OCI-LY3 (cell line): ENCODE data around the gene ATF6.

Experiments used
- EZH2phosphoT487 ChIP-seq: fragments of 200-600 bp; shearing (Covaris generic); IDR thresholded peaks from 2 replicates; pipeline ENCODE4 v1.6.1; 2018; ENCODE audit warnings: antibody characterized with exemption, mixed run types, low read depth
- TF ChIP-seq, protein P1 (sequence below): fragments of 200-600, 300-600 bp; sonication (generic); IDR thresholded peaks from 2 replicates; pipeline ENCODE4 v1.5.1; 2014; ENCODE audit warnings: antibody characterized with exemption, low read length, low read depth

DNA sequence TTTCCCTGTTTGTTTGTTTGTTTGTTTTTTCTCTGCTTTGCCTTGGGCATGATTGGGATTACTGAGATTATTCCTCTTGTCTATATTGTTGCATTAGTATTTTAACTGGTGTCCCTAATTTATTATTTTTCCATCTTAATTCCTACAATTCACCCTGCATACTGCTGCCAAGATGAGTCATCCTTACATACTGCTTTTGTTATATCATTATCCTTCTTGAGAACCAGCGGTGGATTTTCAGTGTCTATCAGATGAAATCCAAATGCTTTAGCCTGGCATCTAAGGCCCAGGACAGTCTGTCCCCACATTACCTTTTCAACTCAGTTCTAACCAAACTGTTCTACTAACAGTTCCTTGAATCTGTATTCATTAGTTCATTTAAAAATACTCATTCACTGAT lies 155.9 kb downstream of the ATF6 start:
- TF ChIP-seq, protein P1, sequence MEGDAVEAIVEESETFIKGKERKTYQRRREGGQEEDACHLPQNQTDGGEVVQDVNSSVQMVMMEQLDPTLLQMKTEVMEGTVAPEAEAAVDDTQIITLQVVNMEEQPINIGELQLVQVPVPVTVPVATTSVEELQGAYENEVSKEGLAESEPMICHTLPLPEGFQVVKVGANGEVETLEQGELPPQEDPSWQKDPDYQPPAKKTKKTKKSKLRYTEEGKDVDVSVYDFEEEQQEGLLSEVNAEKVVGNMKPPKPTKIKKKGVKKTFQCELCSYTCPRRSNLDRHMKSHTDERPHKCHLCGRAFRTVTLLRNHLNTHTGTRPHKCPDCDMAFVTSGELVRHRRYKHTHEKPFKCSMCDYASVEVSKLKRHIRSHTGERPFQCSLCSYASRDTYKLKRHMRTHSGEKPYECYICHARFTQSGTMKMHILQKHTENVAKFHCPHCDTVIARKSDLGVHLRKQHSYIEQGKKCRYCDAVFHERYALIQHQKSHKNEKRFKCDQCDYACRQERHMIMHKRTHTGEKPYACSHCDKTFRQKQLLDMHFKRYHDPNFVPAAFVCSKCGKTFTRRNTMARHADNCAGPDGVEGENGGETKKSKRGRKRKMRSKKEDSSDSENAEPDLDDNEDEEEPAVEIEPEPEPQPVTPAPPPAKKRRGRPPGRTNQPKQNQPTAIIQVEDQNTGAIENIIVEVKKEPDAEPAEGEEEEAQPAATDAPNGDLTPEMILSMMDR = no peak
- TF ChIP-seq EZH2phosphoT487 = no peak
